CD14-positive monocyte (primary cell): ENCODE data around the gene HEXA. TPM values are rescaled to one million over a fixed set of nuclear protein-coding genes. Genes with fewer than 3 reads are reported as not detected.

Source experiments
- DNase-seq, 3 donors: peaks; one replicate each; pipeline ENCODE4 v3.0.0-alpha.2; 2011 to 2022
- H2AFZ ChIP-seq: 2 replicates; pipeline ENCODE4 v1.6.0; 2012; ENCODE audit warnings: mild to moderate bottlenecking, low read depth, low read length, inconsistent platforms; ENCODE audit not compliant: insufficient read depth, poor library complexity, severe bottlenecking
- H3K27ac ChIP-seq, 2 donors: 1 replicate in 1 of 2; 2 replicates in 1 of 2; pipeline ENCODE4 v1.5.1; 2012 to 2013; ENCODE audit warnings: low read length in 2 of 2, control low read depth in 1 of 2, inconsistent platforms in 1 of 2, low read depth in 1 of 2, mild to moderate bottlenecking in 1 of 2
- H3K27me3 ChIP-seq, 2 donors: one replicate each; pipeline versions ENCODE4 v1.6.0 to v1.6.1; 2011 to 2013; ENCODE audit warnings: low read length in 2 of 2; ENCODE audit not compliant: control insufficient read depth in 2 of 2, insufficient read depth in 2 of 2
- H3K36me3 ChIP-seq, 2 donors: replicated peaks in 1 of 2; 1 replicate in 1 of 2; 2 replicates in 1 of 2; pipeline versions ENCODE4 v1.5.1 to v1.6.1; 2012 to 2013; ENCODE audit warnings: low read length in 2 of 2, control low read depth in 1 of 2, inconsistent platforms in 1 of 2, mild to moderate bottlenecking in 1 of 2; ENCODE audit not compliant: insufficient read depth in 2 of 2, control insufficient read depth in 1 of 2
- H3K4me1 ChIP-seq, 2 donors: 1 replicate in 1 of 2; 2 replicates in 1 of 2; pipeline versions ENCODE4 v1.5.1 to v1.6.1; 2012 to 2013; ENCODE audit warnings: low read length in 2 of 2, control low read depth in 1 of 2, inconsistent platforms in 1 of 2, mild to moderate bottlenecking in 1 of 2, moderate library complexity in 1 of 2; ENCODE audit not compliant: insufficient read depth in 2 of 2, control insufficient read depth in 1 of 2
- H3K4me2 ChIP-seq: replicated peaks from 2 replicates; pipeline ENCODE3; 2012; ENCODE audit warnings: low read length, moderate library complexity, mild to moderate bottlenecking; ENCODE audit not compliant: poor library complexity, severe bottlenecking; ENCODE audit errors: extremely low read depth
- H3K4me3 ChIP-seq, 3 experiments: fragments of 200-600 bp in 1 of 3; sonication (generic) in 1 of 3; replicated peaks in 1 of 3; 1 replicate in 2 of 3; 2 replicates in 1 of 3; pipeline ENCODE4 v1.5.1; 2011 to 2013; ENCODE audit warnings: low read length in 3 of 3, mild to moderate bottlenecking in 3 of 3, control low read depth in 2 of 3, low read depth in 2 of 3, inconsistent platforms in 1 of 3, moderate library complexity in 1 of 3
- H3K79me2 ChIP-seq: 2 replicates; pipeline ENCODE4 v1.6.0; 2012; ENCODE audit warnings: mild to moderate bottlenecking, control low read depth, inconsistent platforms, low read length, moderate library complexity; ENCODE audit not compliant: insufficient read depth
- H3K9ac ChIP-seq: 2 replicates; pipeline ENCODE4 v1.6.0; 2017; ENCODE audit warnings: low read length, mild to moderate bottlenecking; ENCODE audit not compliant: insufficient read depth, poor library complexity, severe bottlenecking
- H3K9me3 ChIP-seq, 2 donors: replicated peaks in 1 of 2; 1 replicate in 1 of 2; 2 replicates in 1 of 2; pipeline versions ENCODE4 v1.5.1 to v1.6.1; 2012 to 2013; ENCODE audit warnings: low read length in 2 of 2, control low read depth in 1 of 2; ENCODE audit not compliant: control insufficient read depth in 1 of 2, insufficient read depth in 1 of 2
- H4K20me1 ChIP-seq: 2 replicates; pipeline ENCODE4 v1.6.0; 2012; ENCODE audit warnings: mild to moderate bottlenecking, low read length, control low read depth, moderate library complexity; ENCODE audit not compliant: insufficient read depth
- H3K27ac Mint-ChIP-seq, 7 donors: one replicate each; pipeline ENCODE4 v1.8.0; 2020; ENCODE audit warnings: mild to moderate bottlenecking in 7 of 7, mixed read lengths in 7 of 7, moderate library complexity in 6 of 7, inconsistent platforms in 2 of 7
- H3K27me3 Mint-ChIP-seq, 3 donors: one replicate each; pipeline ENCODE4 v1.8.0; 2021 to 2022; ENCODE audit warnings: low read depth in 3 of 3, mild to moderate bottlenecking in 3 of 3, mixed read lengths in 3 of 3, moderate library complexity in 3 of 3, inconsistent platforms in 1 of 3
- H3K36me3 Mint-ChIP-seq, 2 donors: one replicate each; pipeline ENCODE4 v1.8.0; 2020; ENCODE audit warnings: mixed read lengths in 2 of 2, inconsistent platforms in 1 of 2, mild to moderate bottlenecking in 1 of 2
- H3K4me1 Mint-ChIP-seq: one replicate; pipeline ENCODE4 v1.8.0; 2020; ENCODE audit warnings: mild to moderate bottlenecking, mixed read lengths
- H3K4me3 Mint-ChIP-seq, 2 donors: one replicate each; pipeline ENCODE4 v1.8.0; 2020; ENCODE audit warnings: mild to moderate bottlenecking in 2 of 2, mixed read lengths in 2 of 2, moderate library complexity in 1 of 2
- H3K9me3 Mint-ChIP-seq, 7 donors: one replicate each; pipeline ENCODE4 v1.8.0; 2020 to 2022; ENCODE audit warnings: mixed read lengths in 7 of 7, mild to moderate bottlenecking in 6 of 7, moderate library complexity in 6 of 7, inconsistent platforms in 2 of 7
- WGBS: methylation state at CpG from one replicate; pipeline ENCODE4 v1.1.5; 2013; ENCODE audit warnings: missing lambda C conversion rate; ENCODE audit not compliant: insufficient coverage; 5-methylcytosine and 5-hydroxymethylcytosine counted together
- intact Hi-C, 2 donors: fragments of 100-400 bp; cut with micrococcal nuclease; formaldehyde crosslinking; loops; one replicate each; pipeline versions ENCODE4 v1.15.0 to v1.15.1; 2023
- polyA plus RNA-seq, 3 donors: library from polyadenylated mRNA; depleted of rRNA in 1 of 3; unstranded in 2 of 3; stranded (reverse) in 1 of 3; fragments of 300-500 nt in 2 of 3; fragments of >200 nt in 1 of 3; fragmentation: Illumina TruSeq in 2 of 3; gene quantifications; 1 replicate in 2 of 3; 2 replicates in 1 of 3; pipeline ENCODE4 v1.2.3, GENCODE V29; 2012 to 2021
- TF ChIP-seq, protein P1 (sequence below): fragments of 200-600 bp; IDR thresholded peaks from one replicate; pipeline ENCODE4 v1.8.0; 2022; ENCODE audit warnings: antibody characterized with exemption, mild to moderate bottlenecking

The HEXA gene
- polyA plus RNA-seq, 3 donors: 164 to 192 (median 186) TPM

- Histone ChIP-seq H3K79me2 (no peaks in the 10 kb centered on the region), H2AFZ (no peak overlapping the region), H4K20me1 (no peaks in the 10 kb centered on the region), H3K4me1 (peaks cover 18 to 20% of the 10 kb centered on the region in 2 donors), H3K9ac (no peak overlapping the region), H3K27ac (peak overlapping the region; percentile 53 to 79), H3K4me2 (no peak overlapping the region), H3K4me3 (no peak overlapping the region), H3K36me3 (peaks cover 10 to 24% of the 10 kb centered on the region in 2 donors), H3K9me3 (no peaks in the 10 kb centered on the region), H3K27me3 (no peaks in the 10 kb centered on the region)
- peaks cover 27% of the 10 kb centered on the region for H3K4me1 Mint-ChIP-seq
- TF ChIP-seq, protein P1, sequence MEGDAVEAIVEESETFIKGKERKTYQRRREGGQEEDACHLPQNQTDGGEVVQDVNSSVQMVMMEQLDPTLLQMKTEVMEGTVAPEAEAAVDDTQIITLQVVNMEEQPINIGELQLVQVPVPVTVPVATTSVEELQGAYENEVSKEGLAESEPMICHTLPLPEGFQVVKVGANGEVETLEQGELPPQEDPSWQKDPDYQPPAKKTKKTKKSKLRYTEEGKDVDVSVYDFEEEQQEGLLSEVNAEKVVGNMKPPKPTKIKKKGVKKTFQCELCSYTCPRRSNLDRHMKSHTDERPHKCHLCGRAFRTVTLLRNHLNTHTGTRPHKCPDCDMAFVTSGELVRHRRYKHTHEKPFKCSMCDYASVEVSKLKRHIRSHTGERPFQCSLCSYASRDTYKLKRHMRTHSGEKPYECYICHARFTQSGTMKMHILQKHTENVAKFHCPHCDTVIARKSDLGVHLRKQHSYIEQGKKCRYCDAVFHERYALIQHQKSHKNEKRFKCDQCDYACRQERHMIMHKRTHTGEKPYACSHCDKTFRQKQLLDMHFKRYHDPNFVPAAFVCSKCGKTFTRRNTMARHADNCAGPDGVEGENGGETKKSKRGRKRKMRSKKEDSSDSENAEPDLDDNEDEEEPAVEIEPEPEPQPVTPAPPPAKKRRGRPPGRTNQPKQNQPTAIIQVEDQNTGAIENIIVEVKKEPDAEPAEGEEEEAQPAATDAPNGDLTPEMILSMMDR: no peak
- WGBS: no CpG with 5 or more reads among the region's 2 CpGs
- DNase-seq: no peak
- H3K27ac Mint-ChIP-seq: peak overlapping the region; percentile 86 to 97 (median 90)
- H3K36me3 Mint-ChIP-seq: peaks cover 25 to 51% of the 10 kb centered on the region in 2 donors
- peaks cover 0 to 2% (median 0%) of the 10 kb centered on the region in 3 donors for H3K27me3 Mint-ChIP-seq
- H3K4me3 Mint-ChIP-seq: no peak overlapping the region
- intact Hi-C loops: loop anchor here in 1 of 2 donors (2.0 kb wide), 1 partner anchor 17 kb away; the partner anchor contains the start of gene CELF6
- no peaks in the 10 kb centered on the region for H3K9me3 Mint-ChIP-seq
Observed at GRCh38 chr15:72338148-72338547, 37.7 kb downstream of the HEXA start.

- Histone ChIP-seq H4K20me1 (no peaks in the 10 kb centered on the region), H3K4me2 (no peak overlapping the region), H3K27ac (no peak overlapping the region), H3K4me1 (peaks cover 17% of the 10 kb centered on the region in 2 donors), H3K9me3 (no peaks in the 10 kb centered on the region), H3K4me3 (no peak overlapping the region), H3K27me3 (no peaks in the 10 kb centered on the region), H3K9ac (no peak overlapping the region), H3K79me2 (no peaks in the 10 kb centered on the region), H2AFZ (no peak overlapping the region), H3K36me3 (peaks cover 0 to 8% of the 10 kb centered on the region in 2 donors)
- DNase-seq: no peak
- 100% methylated on average over 1 of the region's 2 CpGs for WGBS
- peaks cover 19% of the 10 kb centered on the region for H3K4me1 Mint-ChIP-seq
- no peak overlapping the region for H3K27ac Mint-ChIP-seq
- no peaks in the 10 kb centered on the region for H3K27me3 Mint-ChIP-seq
- H3K9me3 Mint-ChIP-seq: no peaks in the 10 kb centered on the region
- H3K4me3 Mint-ChIP-seq: no peak overlapping the region
- TF ChIP-seq, protein P1: no peak
- peaks cover 21 to 36% of the 10 kb centered on the region in 2 donors for H3K36me3 Mint-ChIP-seq
- intact Hi-C loops: no loop called here
Observed at GRCh38 chr15:72334842-72335241, 41.0 kb downstream of the HEXA start.
